ENCODE measurements around the gene EPS8L2.

The EPS8L2 gene

DNA sequence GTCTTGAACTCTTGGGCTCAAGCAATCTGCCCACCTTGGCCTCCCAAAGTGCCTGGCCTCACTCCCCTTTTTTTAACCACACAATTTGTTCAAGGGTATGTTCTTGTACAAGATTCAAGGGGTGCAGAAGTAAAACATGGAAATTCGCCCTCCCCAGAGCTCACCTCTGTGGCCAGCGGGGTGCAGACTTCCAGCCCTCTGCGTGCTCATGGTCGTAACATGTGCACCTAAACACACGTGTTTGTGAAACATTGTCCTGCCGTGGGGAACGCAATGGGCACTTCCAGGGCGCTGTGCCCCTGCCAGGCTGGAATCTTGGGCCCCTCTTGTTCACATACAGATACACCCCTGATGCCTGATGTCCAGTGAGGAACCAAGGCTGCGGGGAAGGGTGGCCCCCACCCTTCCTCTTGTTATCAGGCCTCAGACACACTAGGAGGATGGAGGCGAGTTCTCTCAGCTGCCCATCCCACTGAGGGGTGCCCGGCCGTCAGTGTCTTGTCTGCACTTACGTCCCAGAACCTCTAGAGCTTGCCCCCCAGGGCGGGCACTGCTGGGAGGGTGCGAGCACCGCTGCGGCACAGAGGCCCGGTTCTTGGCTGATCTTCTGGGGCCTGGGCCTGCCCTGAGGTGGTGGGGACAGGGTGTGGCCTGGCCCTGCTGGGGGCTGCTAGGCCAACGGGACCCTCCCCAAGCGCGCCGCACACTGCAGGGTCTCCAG is 4.1 kb upstream of the EPS8L2 start:
- TF ChIP-seq ZFX (IDR thresholded peaks at IDR 0.05), result no peak
- TF ChIP-seq, protein P1, sequence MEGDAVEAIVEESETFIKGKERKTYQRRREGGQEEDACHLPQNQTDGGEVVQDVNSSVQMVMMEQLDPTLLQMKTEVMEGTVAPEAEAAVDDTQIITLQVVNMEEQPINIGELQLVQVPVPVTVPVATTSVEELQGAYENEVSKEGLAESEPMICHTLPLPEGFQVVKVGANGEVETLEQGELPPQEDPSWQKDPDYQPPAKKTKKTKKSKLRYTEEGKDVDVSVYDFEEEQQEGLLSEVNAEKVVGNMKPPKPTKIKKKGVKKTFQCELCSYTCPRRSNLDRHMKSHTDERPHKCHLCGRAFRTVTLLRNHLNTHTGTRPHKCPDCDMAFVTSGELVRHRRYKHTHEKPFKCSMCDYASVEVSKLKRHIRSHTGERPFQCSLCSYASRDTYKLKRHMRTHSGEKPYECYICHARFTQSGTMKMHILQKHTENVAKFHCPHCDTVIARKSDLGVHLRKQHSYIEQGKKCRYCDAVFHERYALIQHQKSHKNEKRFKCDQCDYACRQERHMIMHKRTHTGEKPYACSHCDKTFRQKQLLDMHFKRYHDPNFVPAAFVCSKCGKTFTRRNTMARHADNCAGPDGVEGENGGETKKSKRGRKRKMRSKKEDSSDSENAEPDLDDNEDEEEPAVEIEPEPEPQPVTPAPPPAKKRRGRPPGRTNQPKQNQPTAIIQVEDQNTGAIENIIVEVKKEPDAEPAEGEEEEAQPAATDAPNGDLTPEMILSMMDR (conservative IDR thresholded peaks at IDR 0.05), result no peak
- peak overlapping the region; percentile 98 for H3K27ac ChIP-seq

DNA sequence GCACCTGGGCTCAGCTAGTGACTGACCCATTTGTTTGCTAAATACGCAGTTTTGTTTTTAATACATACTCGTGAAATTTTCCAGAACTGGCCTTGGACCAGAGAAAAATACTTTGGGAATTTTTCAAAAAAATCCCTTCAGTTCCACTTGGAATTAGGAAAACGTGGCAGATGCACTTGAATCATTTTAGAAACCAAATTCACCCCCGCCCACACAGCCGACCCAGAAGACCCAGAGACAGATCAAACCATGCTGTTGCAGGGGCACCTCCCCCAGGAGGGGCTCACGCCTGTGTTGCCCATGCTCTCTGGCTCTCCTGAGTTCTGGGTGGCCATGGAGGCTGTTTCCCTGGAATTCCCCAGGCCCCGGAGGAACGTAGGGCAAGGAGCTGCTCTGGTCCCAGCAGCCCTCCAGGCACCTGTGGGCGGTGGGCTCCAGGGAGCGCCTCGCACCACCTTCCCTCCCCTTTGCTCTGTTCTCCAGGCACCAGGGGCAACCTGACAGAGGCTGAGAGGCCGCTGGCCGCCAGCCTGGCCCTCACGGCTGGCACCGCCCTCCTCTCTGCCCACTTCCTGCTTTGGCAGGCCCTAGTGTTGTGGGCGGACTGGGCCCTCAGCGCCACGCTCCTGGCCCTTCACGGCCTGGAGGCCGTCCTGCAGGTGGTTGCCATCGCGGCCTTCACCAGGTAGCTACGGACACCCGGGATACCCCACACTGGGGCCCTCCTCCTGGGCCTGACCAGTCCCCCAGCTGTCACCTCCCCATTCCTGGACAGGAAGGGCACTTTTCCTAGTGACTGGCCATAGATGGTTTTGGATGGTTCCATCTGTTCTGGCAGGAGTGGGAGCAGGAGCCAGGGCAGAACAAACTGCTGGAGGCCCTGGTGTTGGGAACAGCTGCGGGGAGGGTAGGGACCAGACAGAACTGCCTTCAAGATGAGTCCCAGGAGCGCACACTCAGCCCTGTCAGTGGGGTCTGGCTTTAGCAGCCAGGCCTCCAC is 3.3 kb upstream of the EPS8L2 start:
- H3K27ac ChIP-seq, result peak overlapping the region; percentile 98
- peak; percentile 71 for TF ChIP-seq ZFX (IDR thresholded peaks at IDR 0.05)
- TF ChIP-seq, protein P1 (conservative IDR thresholded peaks at IDR 0.05), result no peak

DNA sequence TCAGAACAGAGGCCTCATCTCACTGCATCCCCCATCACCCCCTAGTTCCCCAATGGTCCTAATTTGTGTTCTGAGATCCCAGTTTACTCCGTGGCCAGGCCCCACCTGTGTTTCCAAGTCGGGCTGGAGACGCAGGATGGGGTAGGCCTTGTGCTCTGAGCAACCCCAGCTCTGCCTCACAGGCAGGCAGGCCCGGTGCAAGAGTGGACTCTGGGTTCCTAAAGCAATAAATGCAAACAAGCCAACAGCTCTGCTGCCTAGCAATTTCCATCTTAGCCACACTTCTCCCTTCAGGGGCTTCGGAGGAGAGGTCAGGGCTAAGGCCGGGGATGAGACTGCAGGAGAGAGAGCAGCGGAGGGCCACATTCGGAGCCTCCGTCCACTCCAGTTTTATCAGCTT is 2.5 kb upstream of the EPS8L2 start:
- H3K27ac ChIP-seq, result peak overlapping the region; percentile 98
- no peak for TF ChIP-seq ZFX (IDR thresholded peaks at IDR 0.05)

DNA sequence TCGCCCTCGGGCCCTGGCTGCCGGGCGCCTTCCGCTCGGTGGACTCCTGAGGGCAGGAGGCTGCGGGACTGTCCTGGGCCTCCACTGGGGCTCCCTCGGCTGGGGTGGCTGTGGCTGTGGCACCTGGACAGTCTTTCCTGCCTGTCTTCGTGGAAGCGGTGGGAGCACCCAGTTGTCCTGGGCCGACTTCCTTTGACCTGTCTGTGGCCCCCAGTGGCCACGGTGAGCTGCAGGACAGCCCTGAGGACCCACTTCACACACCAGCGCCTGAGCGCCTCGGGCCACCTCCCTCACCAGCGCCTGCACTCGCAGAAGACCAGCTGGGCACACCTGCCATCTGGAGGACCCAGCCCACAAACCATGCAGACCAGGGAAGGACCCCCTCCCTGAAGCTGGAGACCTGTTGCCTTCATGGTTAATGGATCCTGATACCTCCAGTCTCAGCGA is 1.8 kb upstream of the EPS8L2 start:
- peak overlapping the region; percentile 98 for H3K27ac ChIP-seq
- no peak for TF ChIP-seq ZFX (IDR thresholded peaks at IDR 0.05)
- TF ChIP-seq, protein P1 (conservative IDR thresholded peaks at IDR 0.05), result no peak

DNA sequence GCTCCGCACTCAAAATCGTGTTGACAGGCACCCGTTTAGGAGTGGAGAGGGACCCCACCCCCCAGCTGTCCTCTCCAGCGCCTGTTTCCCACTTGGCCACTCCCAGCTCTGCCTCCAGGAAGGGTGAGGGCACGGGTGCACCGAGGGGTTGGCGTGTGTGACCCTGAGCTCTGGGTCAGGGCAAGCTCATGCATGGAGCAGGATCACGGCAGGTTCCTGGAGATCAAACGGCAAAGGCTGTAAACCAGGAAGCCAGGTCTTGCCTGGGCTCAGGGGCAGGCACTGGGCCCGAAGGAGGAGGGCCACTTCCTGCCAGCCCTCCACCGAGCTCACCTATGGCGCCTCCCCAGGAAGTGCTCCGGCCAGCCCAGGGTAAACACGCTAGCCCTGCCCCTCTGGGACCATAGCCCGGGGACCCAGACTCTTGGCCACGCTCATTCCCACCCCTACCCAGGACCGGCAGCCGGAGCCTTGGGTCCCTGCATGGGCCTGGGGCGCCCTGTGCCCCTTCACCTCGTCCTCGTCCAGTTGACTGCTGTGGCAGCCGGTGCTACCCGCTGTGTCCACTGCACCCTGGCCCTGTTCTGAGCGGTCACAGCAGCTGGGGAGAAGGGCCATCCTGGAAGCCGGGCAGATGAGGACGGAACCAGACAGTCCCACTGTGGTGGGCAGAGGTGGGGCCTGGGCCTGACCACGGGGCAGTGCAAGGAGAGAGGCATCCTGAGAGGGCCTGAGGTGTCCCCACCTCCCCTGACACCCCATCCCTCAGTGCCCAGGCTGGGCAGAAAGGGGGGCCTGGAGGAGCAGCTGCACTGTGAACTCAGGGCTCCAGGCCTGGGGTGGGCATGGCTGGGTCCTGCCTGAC is 1.0 kb upstream of the EPS8L2 start:
- no peak for TF ChIP-seq ZFX (IDR thresholded peaks at IDR 0.05)
- TF ChIP-seq, protein P1 (conservative IDR thresholded peaks at IDR 0.05), result no peak
- peak overlapping the region; percentile 98 for H3K27ac ChIP-seq

DNA sequence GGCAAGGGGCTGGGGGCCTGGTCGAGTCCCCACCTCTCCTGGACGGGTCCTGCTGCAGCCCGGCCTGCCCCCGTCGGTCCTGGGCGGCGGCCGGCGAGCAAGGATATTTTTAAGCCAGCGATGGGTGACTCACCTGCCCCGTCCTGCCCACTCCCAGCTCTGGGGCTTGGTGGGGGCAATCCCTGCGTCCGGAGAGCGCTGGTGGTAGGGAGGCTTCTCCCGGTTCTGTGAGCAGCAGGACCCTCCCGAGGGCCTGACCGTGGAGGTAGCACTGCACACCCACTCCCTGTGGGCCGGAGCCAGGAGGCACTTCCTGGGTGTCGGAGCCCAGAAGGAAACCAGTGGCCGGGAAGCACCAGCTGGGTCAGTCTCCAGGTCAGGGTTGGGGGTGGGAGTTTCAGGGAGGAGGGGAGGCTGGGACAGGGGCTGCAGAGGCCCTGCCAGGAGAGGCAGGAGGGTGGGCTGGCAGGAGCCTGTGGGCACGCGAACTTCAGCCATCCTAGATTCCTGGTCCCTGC is 467 bp downstream of the EPS8L2 start:
- TF ChIP-seq, protein P1 (conservative IDR thresholded peaks at IDR 0.05), result no peak
- no peak for TF ChIP-seq ZFX (IDR thresholded peaks at IDR 0.05)
- H3K27ac ChIP-seq, result peak overlapping the region; percentile 98
